OCI-LY7 (cell line): Measurements from ENCODE around the gene ADAMTS17.

Experiments used
- EZH2phosphoT487 ChIP-seq: fragments of 200-600 bp; sonication (generic); IDR thresholded peaks from 2 replicates; pipeline ENCODE4 v1.6.1; 2018; ENCODE audit warnings: low read depth, borderline replicate concordance, mild to moderate bottlenecking, mixed run types, antibody characterized with exemption, low read length, moderate library complexity, mixed read lengths
- TF ChIP-seq, protein P1 (sequence below): fragments of 200-600 bp; sonication (generic); conservative IDR thresholded peaks from 2 replicates; pipeline ENCODE4 v1.5.1; 2014; ENCODE audit warnings: mild to moderate bottlenecking, antibody characterized with exemption, low read length, moderate library complexity, mixed read lengths

DNA sequence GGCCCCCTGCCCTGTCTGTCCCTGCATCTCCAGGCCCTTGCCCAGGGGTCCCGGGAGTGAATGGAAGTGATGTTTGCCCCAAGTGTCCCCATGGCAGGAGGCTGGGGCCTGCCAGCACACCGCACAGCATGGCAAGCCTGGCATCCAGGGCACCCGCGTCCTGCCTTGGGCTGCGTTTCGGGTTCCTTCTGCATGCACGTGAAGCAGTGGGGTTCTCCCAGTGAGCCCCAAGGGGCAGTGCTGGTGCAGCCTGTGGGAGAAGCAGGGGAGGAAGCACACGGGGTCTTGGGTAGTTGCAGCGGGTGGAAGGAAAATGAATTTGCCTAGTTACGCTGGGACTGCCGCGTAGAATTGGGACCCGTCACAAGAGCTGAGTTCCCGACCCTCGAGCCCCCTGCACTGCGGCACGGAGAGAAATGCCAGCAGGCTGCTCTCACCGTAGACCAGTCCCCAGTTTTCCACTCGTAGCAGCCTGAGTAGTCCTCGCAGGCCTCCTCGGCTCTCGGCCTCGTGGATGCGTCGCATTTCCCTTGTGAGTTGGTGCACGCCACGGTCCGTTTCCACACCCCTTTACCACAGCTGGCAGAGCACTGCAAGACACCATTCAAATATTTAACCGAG, 349.1 kb downstream of the ADAMTS17 start:
- TF ChIP-seq, protein P1, sequence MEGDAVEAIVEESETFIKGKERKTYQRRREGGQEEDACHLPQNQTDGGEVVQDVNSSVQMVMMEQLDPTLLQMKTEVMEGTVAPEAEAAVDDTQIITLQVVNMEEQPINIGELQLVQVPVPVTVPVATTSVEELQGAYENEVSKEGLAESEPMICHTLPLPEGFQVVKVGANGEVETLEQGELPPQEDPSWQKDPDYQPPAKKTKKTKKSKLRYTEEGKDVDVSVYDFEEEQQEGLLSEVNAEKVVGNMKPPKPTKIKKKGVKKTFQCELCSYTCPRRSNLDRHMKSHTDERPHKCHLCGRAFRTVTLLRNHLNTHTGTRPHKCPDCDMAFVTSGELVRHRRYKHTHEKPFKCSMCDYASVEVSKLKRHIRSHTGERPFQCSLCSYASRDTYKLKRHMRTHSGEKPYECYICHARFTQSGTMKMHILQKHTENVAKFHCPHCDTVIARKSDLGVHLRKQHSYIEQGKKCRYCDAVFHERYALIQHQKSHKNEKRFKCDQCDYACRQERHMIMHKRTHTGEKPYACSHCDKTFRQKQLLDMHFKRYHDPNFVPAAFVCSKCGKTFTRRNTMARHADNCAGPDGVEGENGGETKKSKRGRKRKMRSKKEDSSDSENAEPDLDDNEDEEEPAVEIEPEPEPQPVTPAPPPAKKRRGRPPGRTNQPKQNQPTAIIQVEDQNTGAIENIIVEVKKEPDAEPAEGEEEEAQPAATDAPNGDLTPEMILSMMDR, result no peak
- TF ChIP-seq EZH2phosphoT487, result no peak
